Fibroblast of villous mesenchyme (primary cell): ENCODE data around the gene ACSL6. TPM values are rescaled to one million over a fixed set of nuclear protein-coding genes. Genes with fewer than 3 reads are reported as not detected.

Experiments used
- DNase-seq: peaks from one replicate; pipeline ENCODE4 v3.0.0-alpha.2; 2010; ENCODE audit warnings: low read depth
- H3K4me3 ChIP-seq: 2 replicates; pipeline ENCODE4 v1.5.1; 2011; ENCODE audit warnings: low read depth, mild to moderate bottlenecking, low read length
- total RNA-seq: library from RNA; depleted of rRNA; stranded (reverse); fragments of >200 nt; gene quantifications from 2 replicates; pipeline ENCODE4 v1.2.3, GENCODE V29; 2012
- TF ChIP-seq, protein P1 (sequence below): IDR thresholded peaks from 2 replicates; pipeline ENCODE4 v1.5.1; 2012; ENCODE audit warnings: low read depth, mild to moderate bottlenecking, low read length; ENCODE audit not compliant: insufficient read depth

The ACSL6 gene
- total RNA-seq, 1 donor: 0.43 TPM

DNA sequence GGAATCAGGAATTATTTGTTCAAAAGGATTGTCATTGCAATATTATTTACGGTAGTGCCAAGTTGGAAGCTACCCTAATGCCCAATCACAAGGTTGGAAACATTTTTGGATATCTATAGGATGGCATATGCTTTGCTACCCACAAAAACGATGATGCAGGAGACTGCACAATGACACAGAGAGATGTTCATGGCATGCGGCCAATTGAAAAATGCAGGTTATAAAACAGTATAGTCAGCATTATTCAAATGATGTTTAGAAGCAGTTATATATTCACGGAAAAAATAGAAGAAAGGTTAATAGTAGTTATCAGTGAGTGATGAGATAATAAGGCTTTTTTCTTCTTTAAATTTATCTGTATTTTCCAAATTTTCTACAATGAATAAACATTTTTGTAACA lies 5.9 kb upstream of the ACSL6 start:
- TF ChIP-seq, protein P1, sequence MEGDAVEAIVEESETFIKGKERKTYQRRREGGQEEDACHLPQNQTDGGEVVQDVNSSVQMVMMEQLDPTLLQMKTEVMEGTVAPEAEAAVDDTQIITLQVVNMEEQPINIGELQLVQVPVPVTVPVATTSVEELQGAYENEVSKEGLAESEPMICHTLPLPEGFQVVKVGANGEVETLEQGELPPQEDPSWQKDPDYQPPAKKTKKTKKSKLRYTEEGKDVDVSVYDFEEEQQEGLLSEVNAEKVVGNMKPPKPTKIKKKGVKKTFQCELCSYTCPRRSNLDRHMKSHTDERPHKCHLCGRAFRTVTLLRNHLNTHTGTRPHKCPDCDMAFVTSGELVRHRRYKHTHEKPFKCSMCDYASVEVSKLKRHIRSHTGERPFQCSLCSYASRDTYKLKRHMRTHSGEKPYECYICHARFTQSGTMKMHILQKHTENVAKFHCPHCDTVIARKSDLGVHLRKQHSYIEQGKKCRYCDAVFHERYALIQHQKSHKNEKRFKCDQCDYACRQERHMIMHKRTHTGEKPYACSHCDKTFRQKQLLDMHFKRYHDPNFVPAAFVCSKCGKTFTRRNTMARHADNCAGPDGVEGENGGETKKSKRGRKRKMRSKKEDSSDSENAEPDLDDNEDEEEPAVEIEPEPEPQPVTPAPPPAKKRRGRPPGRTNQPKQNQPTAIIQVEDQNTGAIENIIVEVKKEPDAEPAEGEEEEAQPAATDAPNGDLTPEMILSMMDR: no peak
- DNase-seq: no peak
- no peak overlapping the region for H3K4me3 ChIP-seq

DNA sequence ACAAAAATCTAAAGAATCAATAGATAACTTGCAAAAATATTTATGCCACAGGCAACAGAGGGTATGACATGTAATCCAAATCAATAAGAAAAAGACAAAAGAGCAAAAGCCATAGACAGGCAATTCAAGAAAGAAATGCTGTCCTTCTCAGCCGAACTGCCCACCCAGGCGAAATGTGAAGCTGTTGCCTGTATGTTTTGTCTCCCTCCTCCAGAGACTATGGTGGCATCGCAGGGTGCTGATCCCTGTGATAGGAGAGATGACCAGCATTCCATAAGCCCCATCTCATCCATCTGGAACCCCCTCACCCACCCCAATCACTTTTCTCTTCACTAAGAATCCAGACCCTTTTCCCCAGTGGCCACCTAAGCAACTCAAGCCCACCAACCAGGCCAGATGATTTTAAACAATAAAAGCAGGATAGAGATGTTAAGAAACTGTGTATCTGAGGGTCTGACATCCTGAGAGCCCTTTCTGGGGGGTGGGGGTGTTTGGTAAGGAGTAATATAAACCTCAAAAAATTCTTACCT lies 5.3 kb upstream of the ACSL6 start:
- DNase-seq: no peak
- TF ChIP-seq, protein P1: no peak

DNA sequence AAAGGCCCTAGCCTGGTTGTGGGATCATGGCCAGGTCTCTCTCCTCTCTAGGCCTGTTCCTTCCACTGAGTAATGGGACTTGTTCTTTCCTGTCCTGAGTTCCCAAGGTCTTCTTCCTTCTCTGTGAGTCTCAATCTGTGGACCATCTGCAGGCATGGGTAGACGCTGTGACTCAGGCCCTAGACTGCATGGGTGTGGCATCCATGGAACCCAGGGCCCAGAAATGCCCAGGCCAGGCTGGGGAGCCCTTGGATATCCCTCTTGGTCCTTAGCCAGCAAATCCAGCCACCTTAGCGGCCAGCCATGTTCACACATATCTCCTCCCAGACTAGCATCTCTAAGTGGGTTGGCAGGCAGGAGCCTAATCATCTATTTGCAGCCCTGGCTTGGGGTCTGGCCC lies 2.3 kb upstream of the ACSL6 start:
- TF ChIP-seq, protein P1: no peak
- no peak overlapping the region for H3K4me3 ChIP-seq
- no peak for DNase-seq

More for the DNA sequence above, 5.3 kb upstream of the ACSL6 start:
- no peak overlapping the region for H3K4me3 ChIP-seq

DNA sequence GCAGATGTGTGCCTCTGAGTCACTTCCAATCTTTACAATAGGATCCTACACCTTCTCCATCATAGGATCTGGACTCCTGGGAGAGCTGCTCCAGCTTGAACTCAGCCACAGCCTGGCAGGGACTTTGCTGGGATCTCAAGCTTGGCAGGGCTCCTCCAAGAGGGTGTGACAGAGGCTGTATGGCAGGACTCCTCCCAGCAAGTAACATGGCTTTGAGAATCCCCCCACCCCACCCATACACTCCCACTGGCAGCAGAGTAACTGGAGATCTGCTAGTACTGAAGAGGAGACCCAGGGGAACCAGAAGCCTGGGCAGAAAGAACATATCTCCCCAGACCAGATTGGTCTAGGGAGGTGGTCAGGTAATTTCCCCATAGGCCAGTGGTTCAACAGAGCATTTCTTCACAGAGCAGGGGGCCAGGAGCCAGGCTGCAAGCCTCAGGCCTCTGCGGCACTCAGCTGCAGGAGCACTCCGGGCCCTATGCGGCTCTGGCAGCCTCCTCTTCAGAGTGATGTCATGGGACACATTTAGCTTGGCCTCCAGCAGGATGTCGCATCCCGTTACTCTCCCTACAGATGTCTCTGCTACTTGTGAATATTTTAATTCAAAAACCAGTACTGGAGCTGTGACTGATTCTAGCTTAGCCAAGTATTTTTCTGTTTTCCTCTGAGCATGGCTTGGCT lies 1.7 kb upstream of the ACSL6 start:
- DNase-seq: no peak
- TF ChIP-seq, protein P1: no peak
- no peak overlapping the region for H3K4me3 ChIP-seq

DNA sequence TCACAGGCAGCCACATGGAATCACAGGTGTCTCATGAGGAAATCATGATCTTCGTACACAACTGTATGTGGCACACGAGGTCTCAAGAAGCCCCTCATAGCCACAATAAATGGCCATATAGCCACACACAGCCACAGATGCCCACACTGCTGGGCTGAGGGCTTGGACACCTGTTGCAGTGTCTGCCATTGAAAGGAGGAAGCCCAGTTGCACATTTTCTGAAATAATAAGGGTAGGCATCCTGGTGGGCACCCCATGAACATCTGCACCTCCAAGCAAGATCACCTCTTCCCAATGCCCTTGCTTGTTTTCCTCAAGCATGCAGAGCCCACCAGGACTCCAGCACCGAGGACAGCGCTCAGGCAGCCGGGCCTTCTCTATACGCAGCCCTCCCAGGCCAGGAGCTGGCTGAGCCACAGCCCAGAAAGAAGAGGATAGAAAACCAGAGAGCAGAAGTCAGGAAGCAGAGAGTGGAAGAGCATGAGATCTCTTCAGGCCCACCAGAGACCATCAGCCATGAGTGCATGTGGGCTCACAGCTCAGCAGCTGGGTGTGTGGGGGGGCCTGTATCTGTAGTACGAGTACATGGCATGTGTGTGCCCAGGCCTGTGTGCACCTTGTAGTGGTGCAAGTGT lies 1.0 kb upstream of the ACSL6 start:
- TF ChIP-seq, protein P1: no peak
- peak; percentile 66 for DNase-seq
- no peak overlapping the region for H3K4me3 ChIP-seq

DNA sequence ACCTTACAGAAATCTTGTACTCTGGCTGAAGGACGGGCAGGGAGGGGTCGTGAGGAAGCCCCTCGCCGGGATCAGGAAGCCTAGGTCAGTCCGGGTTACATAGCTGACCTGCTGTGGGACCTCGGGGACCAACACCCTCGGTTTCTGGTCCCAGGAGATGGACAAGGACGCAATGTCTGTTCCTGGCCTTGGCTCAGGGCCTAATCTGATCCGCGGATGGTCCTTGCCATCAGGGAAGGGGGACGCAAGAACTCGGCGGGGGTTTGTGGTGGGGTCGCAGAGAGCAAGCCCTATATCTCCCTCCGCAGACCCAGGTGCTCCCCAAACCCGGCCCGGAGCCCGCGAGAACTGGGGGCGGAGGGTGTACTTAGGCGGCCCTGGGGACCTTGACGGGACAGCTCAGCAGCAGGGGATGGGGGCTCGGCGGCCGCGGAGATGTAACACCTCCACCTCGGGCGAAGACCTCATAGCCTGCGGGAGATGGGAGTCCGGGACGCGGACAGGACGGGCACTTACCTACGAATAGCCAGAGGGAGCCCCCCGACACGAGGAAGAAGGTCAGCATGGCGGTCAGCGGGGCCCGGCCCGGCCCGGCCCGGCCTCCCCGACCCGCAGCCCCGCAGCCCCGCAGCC lies 353 bp downstream of the ACSL6 start:
- H3K4me3 ChIP-seq: peak overlapping the region; percentile 39
- no peak for DNase-seq
- TF ChIP-seq, protein P1: no peak
